ENCODE measurements around the gene TTC28.

Gene TTC28

DNA sequence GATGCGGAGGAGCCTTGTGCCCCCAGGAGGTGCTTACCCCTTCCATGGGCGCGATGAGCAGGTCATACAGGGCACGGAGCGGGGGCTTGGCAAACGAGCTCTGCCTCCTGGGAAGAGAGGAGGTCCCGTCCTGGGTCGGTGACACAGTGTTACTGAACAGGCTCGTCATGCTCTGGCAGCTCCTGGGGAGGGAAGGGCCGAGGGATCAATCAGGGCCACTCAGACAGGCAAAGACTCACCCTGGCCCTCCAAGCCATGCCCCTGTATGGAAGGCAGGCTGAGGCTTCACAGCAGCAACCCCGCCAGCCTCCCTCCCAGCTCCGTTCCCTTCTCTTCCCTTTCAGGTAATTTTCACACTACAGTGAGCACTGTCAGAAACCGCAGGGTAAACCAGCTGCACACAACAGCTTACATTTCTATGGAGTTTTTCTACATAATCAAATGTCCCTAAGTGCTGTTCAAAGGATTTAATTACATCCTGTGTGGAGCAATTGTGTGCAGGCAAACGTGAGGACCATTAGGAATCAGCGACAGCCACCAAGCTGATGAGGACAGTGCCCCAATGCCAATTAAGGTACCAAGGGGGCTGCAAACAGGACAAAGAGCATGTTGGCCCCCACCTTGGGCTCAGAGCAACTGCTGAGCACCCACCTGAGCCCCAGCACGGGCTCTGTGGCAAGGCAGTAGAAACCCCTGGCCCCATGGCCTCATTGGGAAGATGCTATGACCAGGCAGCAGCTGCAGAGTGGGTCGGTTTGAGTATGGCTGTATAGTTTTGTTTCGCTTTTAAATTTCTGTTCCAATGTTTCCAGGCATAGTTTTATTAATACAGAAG, 665.2 kb downstream of the TTC28 start:
- TF ChIP-seq, protein P1, sequence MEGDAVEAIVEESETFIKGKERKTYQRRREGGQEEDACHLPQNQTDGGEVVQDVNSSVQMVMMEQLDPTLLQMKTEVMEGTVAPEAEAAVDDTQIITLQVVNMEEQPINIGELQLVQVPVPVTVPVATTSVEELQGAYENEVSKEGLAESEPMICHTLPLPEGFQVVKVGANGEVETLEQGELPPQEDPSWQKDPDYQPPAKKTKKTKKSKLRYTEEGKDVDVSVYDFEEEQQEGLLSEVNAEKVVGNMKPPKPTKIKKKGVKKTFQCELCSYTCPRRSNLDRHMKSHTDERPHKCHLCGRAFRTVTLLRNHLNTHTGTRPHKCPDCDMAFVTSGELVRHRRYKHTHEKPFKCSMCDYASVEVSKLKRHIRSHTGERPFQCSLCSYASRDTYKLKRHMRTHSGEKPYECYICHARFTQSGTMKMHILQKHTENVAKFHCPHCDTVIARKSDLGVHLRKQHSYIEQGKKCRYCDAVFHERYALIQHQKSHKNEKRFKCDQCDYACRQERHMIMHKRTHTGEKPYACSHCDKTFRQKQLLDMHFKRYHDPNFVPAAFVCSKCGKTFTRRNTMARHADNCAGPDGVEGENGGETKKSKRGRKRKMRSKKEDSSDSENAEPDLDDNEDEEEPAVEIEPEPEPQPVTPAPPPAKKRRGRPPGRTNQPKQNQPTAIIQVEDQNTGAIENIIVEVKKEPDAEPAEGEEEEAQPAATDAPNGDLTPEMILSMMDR (IDR thresholded peaks at IDR 0.05; ENCODE audit: extremely low read depth, missing control alignments) = no peak
- no peak for DNase-seq (ENCODE audit: low spot score)

DNA sequence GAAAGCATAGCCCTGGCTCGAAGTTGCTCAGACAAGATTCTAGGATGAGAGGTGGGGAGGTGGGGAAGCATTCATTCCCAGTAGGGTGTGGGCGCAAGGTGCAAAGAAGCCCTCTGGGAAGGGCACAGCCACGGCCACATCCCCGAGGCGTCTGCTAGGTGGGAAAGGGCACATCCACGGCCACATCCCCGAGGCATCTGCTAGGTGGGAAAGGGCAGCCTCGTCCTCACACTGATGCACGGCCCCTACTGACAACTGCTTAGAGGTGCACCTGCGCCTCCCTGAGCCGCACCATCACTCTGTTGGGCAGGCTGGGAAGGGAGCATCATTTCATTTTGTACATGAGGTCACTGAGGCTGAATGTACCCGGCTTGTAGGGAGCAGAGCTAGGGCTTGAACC, 666.0 kb downstream of the TTC28 start:
- no peak for DNase-seq (ENCODE audit: low spot score)

DNA sequence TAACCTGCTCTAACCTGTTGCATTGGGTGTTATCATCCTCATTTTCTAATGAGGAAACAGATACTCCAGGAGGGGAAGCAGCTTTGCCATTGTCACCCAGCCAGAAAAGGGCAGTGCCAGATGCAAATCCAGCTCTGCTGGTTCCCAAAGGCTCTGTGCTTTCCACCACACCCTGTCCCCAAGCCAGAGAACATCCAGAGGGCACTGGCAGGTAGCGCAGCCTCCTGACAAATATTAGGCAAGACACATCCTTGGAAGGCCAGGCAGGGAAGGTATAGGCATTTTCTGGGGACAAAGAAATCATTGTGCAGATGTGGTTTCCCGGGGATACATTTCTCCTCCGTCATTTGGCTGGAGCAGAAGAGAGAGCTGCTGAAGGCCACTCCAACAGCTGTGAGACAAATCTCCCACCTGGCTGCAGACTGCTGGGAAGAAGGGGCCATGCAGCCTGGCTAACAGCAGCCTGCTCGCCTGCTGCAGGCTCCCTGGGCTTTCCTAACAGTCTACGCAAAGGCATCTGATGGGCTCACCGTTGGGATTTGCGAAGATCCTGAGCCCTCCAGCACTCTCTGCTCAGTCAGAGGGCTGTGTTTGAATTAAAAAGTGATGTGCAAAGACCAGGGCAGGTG, 666.7 kb downstream of the TTC28 start:
- DNase-seq (ENCODE audit: low spot score) = no peak
- TF ChIP-seq, protein P1 (IDR thresholded peaks at IDR 0.05; ENCODE audit: extremely low read depth, missing control alignments) = no peak

More for the DNA sequence above, 666.0 kb downstream of the TTC28 start:
- TF ChIP-seq, protein P1 (IDR thresholded peaks at IDR 0.05; ENCODE audit: extremely low read depth, missing control alignments) = no peak

DNA sequence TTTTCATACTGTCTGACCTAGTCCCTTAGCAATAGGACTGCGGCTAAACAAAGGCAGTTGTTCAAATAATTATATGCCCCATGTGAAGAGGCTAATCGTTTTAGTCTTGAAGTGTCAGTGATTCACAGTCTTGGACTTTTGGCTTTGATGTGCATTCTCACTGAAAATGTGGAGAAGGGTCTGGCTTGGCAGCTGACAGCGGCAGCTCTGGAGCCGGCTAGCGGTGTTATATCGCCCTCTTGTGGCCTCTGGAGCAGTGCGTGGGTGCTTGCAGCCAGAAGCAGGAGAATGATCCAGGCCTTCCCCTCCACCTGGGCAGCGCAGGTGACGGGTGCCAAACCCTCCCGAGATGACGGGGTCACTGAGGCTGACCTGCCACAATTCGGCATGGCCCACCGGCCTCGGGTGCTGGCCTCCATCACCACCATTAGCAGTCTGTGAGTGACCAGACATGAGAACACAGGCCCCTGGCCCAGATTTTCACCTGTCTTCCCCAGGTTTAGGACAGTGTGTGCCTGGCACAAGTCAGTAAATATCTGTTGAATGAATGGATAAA, 670.3 kb downstream of the TTC28 start:
- TF ChIP-seq, protein P1 (IDR thresholded peaks at IDR 0.05; ENCODE audit: extremely low read depth, missing control alignments) = peak; percentile 96
- peak; percentile 88 for DNase-seq (ENCODE audit: low spot score)

DNA sequence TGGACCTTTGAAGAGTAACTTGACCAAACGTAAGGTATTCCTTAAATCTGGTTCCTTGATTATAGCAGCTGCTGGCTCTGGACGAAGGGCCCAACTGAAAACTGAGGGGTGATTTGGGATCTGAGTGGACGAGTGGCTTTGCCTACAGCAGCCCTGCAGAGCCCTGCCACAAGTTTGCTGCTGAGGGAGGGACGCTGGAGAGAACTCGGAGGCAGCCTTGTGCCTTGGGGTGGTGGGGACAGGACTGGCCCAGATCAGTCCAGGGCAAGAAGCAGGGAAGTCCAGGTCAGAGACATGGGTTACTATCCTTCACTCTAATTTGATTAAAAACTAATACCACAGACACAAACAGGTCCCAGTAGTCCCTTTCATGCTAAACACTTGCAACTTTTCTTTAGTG, 671.0 kb downstream of the TTC28 start:
- no peak for DNase-seq (ENCODE audit: low spot score)
- TF ChIP-seq, protein P1 (IDR thresholded peaks at IDR 0.05; ENCODE audit: extremely low read depth, missing control alignments) = no peak

DNA sequence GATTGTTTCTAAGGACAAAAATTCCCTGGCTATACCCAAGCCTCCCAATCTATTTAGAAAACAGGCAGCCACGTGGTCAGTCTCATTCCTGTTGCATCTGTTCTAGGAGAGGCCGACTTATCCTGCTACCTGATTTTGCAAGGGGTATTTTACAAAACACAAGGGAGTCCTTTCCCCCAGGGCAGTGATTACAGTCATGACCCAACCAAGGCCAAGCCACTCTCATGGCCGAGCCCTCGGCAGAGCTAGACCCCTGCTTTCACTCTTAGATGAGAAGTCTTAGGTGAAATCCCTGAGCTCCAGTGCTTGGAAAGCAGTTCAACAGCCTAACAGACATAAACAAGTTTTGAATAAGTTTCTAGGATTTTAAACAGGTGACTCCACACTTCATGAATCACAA, 671.6 kb downstream of the TTC28 start:
- TF ChIP-seq, protein P1 (IDR thresholded peaks at IDR 0.05; ENCODE audit: extremely low read depth, missing control alignments) = no peak

DNA sequence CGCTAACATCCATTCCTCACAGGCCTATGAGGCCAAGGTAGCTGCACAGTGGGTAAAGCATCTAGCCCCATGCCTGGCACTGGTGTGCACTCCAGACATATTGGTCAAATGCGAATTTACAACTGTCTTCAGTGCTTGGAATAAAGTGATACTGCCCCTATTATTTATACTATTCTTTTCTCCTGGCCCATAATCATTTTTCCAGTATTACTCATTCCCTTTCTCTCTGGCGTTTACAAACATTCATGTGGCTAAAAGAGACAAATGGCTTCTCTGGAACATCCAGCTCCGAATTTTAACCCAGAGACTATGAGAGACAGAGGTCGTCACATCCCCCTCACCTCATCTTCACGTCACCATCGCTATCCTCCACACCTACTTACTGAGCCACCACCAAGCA, 673.4 kb downstream of the TTC28 start:
- TF ChIP-seq, protein P1 (IDR thresholded peaks at IDR 0.05; ENCODE audit: extremely low read depth, missing control alignments) = no peak
- no peak for DNase-seq (ENCODE audit: low spot score)

More for the DNA sequence above, 671.6 kb downstream of the TTC28 start:
- DNase-seq (ENCODE audit: low spot score) = no peak

Data from GM20000 (cell line).